Measurements from ENCODE around the gene SECISBP2. TPM values are rescaled to one million over a fixed set of nuclear protein-coding genes. Genes with fewer than 3 reads are reported as not detected.

The SECISBP2 gene
- total and polyA plus RNA-seq, 2 of the 13 experiments (the other 11 are each of a cell fraction or from before 2014, with no cell fraction given): 32.4 to 38.0 TPM

DNA sequence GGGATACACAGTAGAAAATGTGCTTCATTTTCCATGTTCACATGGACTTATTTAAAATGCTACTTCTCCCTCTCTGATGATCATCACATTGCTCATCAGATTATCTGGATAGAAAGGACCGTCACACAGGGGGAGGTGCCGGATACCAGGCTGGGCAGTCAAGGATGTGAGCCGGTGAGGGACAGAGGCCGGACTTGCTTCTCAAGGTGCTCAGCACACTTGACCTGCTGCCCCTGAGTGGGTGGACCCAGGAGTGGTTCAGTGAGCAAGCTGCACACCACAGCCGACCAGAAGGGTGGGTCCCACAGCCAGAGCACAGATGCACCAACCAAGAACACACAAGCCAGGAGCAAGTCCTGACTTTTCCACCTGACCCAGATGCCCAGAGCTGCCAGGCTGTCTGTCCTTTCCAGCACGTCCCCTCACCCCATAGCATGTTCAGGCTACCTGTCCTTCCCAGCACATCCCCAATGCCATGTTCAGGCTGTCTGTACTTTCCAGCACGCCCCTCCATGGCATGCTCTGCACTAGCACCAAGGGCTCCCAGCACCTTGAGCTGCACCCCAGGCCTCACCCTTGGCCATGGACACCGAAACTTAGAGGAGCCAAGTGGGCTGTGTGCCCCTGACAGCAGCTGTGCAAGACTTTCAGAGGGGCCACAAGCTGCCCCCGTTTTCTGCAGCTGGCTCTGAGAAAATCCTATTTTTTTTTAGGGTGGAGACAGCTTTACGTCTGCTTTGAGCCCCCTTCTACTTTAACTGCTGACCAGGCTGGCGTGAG, 77.8 kb downstream of the SECISBP2 start:
- ChIA-PET CTCF (ENCODE audit: low intra/inter-chr PET ratio, low total read pairs) (no interaction called here), POLR2A (no interaction called here)
- Histone ChIP-seq H2AFZ (ENCODE audit: low read length) (no peak overlapping the region), H3K9ac (ENCODE audit: insufficient read depth, low read depth, low read length) (no peak overlapping the region), H3K9me3 (ENCODE audit: low read length) (no peaks in the 10 kb centered on the region), H3K4me2 (ENCODE audit: low read depth, low read length) (no peak overlapping the region), H3K27ac (ENCODE audit: extremely low read length, insufficient read depth, low read length) (no peak overlapping the region), H3K4me3 (replicated peaks in 1 of 3; ENCODE audit: insufficient read depth in 1 of 3, low read depth in 2 of 3, low read length in 3 of 3) (no peak overlapping the region), H3K27me3 (ENCODE audit: control insufficient read depth in 1 of 2, insufficient read depth in 2 of 2, low read length in 2 of 2) (no peaks in the 10 kb centered on the region; a peak in 2 of 5 replicates), H3K4me1 (ENCODE audit: insufficient read depth, low read length) (0 out of 2 replicates have a peak, but pooled peaks cover under 1% of the 10 kb centered on the region), H3K79me2 (ENCODE audit: insufficient read depth, low read length) (no peaks in the 10 kb centered on the region), H4K20me1 (ENCODE audit: insufficient read depth, low read length) (no peaks in the 10 kb centered on the region), H3K36me3 (replicated peaks in 1 of 2; ENCODE audit: control insufficient read depth in 1 of 2, insufficient read depth in 2 of 2, low read length in 2 of 2) (no peaks in the 10 kb centered on the region)
- no peak for FAIRE-seq
- DNase-seq (ENCODE audit: low spot score): no peak
- 35% methylated on average over 8 of the region's 11 CpGs for whole genome bisulfite sequencing (ENCODE audit: low lambda C conversion rate)
- ATAC-seq: no peak
- no TSS peak for BruUV-seq (replicated peaks)
- intact Hi-C loops (cut with micrococcal nuclease; ENCODE audit: unreplicated experiment): no loop called here
- in situ Hi-C loops (cut with HindIII; ENCODE audit: extremely low pct_ligation_motif_present, low pct_unique_long_range_greater_than_20kb): no loop called here
- TF ChIP-seq RFX5 (IDR thresholded peaks at IDR 0.05; ENCODE audit: low read depth, low read length): no peak
- no peak for TF ChIP-seq ZNF687 (CRISPR knock-in tag; IDR thresholded peaks at IDR 0.05)
- no peak for TF ChIP-seq ZNF33A (CRISPR knock-in tag; IDR thresholded peaks at IDR 0.05; ENCODE audit: borderline replicate concordance)
- no peak for TF ChIP-seq ZNF703 (CRISPR knock-in tag; IDR thresholded peaks at IDR 0.05; ENCODE audit: borderline replicate concordance)
- no peak for TF ChIP-seq ZNF720 (CRISPR knock-in tag; IDR thresholded peaks at IDR 0.05)
- no peak for TF ChIP-seq ZNF350 (CRISPR knock-in tag; IDR thresholded peaks at IDR 0.05; ENCODE audit: borderline replicate concordance, low read depth)
- no peak for TF ChIP-seq CCAR2 (optimal IDR thresholded peaks at IDR 0.05; ENCODE audit: low read depth, low read length)
- no peak for TF ChIP-seq HMG20A (CRISPR knock-in tag; IDR thresholded peaks at IDR 0.05; ENCODE audit: borderline replicate concordance)
- no peak for TF ChIP-seq KDM1A (CRISPR knock-in tag; IDR thresholded peaks at IDR 0.05)
- no peak for TF ChIP-seq NR2C2 (CRISPR knock-in tag; IDR thresholded peaks at IDR 0.05; ENCODE audit: borderline replicate concordance)
- TF ChIP-seq SIX1 (CRISPR knock-in tag; IDR thresholded peaks at IDR 0.05; ENCODE audit: borderline replicate concordance): no peak
- TF ChIP-seq, protein P1, sequence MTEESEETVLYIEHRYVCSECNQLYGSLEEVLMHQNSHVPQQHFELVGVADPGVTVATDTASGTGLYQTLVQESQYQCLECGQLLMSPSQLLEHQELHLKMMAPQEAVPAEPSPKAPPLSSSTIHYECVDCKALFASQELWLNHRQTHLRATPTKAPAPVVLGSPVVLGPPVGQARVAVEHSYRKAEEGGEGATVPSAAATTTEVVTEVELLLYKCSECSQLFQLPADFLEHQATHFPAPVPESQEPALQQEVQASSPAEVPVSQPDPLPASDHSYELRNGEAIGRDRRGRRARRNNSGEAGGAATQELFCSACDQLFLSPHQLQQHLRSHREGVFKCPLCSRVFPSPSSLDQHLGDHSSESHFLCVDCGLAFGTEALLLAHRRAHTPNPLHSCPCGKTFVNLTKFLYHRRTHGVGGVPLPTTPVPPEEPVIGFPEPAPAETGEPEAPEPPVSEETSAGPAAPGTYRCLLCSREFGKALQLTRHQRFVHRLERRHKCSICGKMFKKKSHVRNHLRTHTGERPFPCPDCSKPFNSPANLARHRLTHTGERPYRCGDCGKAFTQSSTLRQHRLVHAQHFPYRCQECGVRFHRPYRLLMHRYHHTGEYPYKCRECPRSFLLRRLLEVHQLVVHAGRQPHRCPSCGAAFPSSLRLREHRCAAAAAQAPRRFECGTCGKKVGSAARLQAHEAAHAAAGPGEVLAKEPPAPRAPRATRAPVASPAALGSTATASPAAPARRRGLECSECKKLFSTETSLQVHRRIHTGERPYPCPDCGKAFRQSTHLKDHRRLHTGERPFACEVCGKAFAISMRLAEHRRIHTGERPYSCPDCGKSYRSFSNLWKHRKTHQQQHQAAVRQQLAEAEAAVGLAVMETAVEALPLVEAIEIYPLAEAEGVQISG (CRISPR knock-in tag; IDR thresholded peaks at IDR 0.05): no peak
- TF ChIP-seq, protein P2, sequence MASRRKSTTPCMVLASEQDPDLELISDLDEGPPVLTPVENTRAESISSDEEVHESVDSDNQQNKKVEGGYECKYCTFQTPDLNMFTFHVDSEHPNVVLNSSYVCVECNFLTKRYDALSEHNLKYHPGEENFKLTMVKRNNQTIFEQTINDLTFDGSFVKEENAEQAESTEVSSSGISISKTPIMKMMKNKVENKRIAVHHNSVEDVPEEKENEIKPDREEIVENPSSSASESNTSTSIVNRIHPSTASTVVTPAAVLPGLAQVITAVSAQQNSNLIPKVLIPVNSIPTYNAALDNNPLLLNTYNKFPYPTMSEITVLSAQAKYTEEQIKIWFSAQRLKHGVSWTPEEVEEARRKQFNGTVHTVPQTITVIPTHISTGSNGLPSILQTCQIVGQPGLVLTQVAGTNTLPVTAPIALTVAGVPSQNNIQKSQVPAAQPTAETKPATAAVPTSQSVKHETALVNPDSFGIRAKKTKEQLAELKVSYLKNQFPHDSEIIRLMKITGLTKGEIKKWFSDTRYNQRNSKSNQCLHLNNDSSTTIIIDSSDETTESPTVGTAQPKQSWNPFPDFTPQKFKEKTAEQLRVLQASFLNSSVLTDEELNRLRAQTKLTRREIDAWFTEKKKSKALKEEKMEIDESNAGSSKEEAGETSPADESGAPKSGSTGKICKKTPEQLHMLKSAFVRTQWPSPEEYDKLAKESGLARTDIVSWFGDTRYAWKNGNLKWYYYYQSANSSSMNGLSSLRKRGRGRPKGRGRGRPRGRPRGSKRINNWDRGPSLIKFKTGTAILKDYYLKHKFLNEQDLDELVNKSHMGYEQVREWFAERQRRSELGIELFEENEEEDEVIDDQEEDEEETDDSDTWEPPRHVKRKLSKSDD (CRISPR knock-in tag; IDR thresholded peaks at IDR 0.05; ENCODE audit: low read depth): no peak
- no peak for TF ChIP-seq RARA (CRISPR knock-in tag; IDR thresholded peaks at IDR 0.05)
- no peak for TF ChIP-seq ELF3 (CRISPR knock-in tag; IDR thresholded peaks at IDR 0.05)
